Hepatocyte (in vitro differentiated cells): ENCODE measurements around the gene ATP1B1. TPM values are rescaled to one million over a fixed set of nuclear protein-coding genes. Genes with fewer than 3 reads are reported as not detected.
A peak's percentile ranks its signal among the peaks of the same experiment; 100 is the strongest.

Source experiments
- DNase-seq: peaks from one replicate; pipeline ENCODE4 v3.0.0-alpha.2; 2016; ENCODE audit warnings: low spot score
- H2AFZ ChIP-seq: fragments of 200-600 bp; sonication (generic); 2 replicates; pipeline ENCODE4 v1.6.0; 2016; ENCODE audit warnings: antibody characterized with exemption, mild to moderate bottlenecking
- H3K27ac ChIP-seq: fragments of 200-600 bp; sonication (generic); 2 replicates; pipeline ENCODE4 v1.5.1; 2016; ENCODE audit warnings: mild to moderate bottlenecking
- H3K27me3 ChIP-seq: fragments of 200-600 bp; sonication (generic); 2 replicates; pipeline ENCODE4 v1.6.1; 2016
- H3K36me3 ChIP-seq: fragments of 200-600 bp; sonication (generic); replicated peaks from 2 replicates; pipeline ENCODE4 v1.5.1; 2016; ENCODE audit warnings: low read depth; ENCODE audit not compliant: insufficient read depth
- H3K4me1 ChIP-seq: fragments of 200-600 bp; sonication (generic); 2 replicates; pipeline ENCODE4 v1.5.1; 2016; ENCODE audit warnings: mild to moderate bottlenecking, moderate library complexity; ENCODE audit not compliant: insufficient read depth
- H3K4me2 ChIP-seq: fragments of 200-600 bp; sonication (generic); 2 replicates; pipeline ENCODE4 v1.6.0; 2016
- H3K4me3 ChIP-seq: fragments of 200-600 bp; sonication (generic); 2 replicates; pipeline ENCODE4 v1.5.1; 2016; ENCODE audit warnings: mild to moderate bottlenecking
- H3K79me2 ChIP-seq: fragments of 200-600 bp; sonication (generic); 2 replicates; pipeline ENCODE4 v1.6.0; 2017; ENCODE audit warnings: mild to moderate bottlenecking
- H3K9me2 ChIP-seq: fragments of 200-600 bp; sonication (generic); replicated peaks from 2 replicates; pipeline ENCODE4 v1.6.0; 2017; ENCODE audit warnings: mild to moderate bottlenecking; ENCODE audit not compliant: insufficient read depth
- H3K9me3 ChIP-seq: fragments of 200-600 bp; sonication (generic); 2 replicates; pipeline ENCODE4 v1.5.1; 2016; ENCODE audit warnings: low read depth, mild to moderate bottlenecking
- H4K20me1 ChIP-seq: fragments of 200-600 bp; sonication (generic); 2 replicates; pipeline ENCODE4 v1.6.0; 2016; ENCODE audit warnings: mild to moderate bottlenecking; ENCODE audit not compliant: insufficient read depth, poor library complexity, severe bottlenecking
- EZH2 ChIP-seq: fragments of 200-600 bp; sonication (generic); IDR thresholded peaks from 2 replicates; pipeline ENCODE4 v1.6.1; 2016; ENCODE audit warnings: antibody characterized with exemption, mild to moderate bottlenecking, borderline replicate concordance
- EZH2phosphoT487 ChIP-seq: fragments of 200-600 bp; sonication (generic); IDR thresholded peaks from one replicate; pipeline ENCODE4 v1.6.1; 2018; ENCODE audit warnings: antibody characterized with exemption, mild to moderate bottlenecking, low read depth, moderate library complexity; ENCODE audit not compliant: unreplicated experiment, severe bottlenecking
- WGBS: methylation state at CpG from one replicate; pipeline ENCODE4 v1.1.6; 2016; ENCODE audit warnings: low lambda C conversion rate; ENCODE audit errors: missing lambda C conversion rate; 5-methylcytosine and 5-hydroxymethylcytosine counted together
- polyA plus RNA-seq: library from polyadenylated mRNA; unstranded; fragments of >200 nt; fragmentation: Nextera tagmentation; extraction: Ambion mirVana; gene quantifications from 2 replicates; pipeline ENCODE4 v1.2.1, GENCODE V29; 2016
- total RNA-seq: library from RNA; depleted of rRNA; stranded (reverse); fragments of >200 nt; gene quantifications from 2 replicates; pipeline ENCODE4 v1.2.3, GENCODE V29; 2014
- TF ChIP-seq, protein P1 (sequence below): fragments of 200-600 bp; sonication (generic); IDR thresholded peaks from 2 replicates; pipeline ENCODE4 v1.5.1; 2016; ENCODE audit warnings: antibody characterized with exemption, mild to moderate bottlenecking; ENCODE audit not compliant: poor library complexity

Gene ATP1B1
- total and polyA plus RNA-seq, 2 experiments from 2014 or later, result 123 to 379 TPM

GRCh38 chr1:169103480-169103893, 3.0 kb upstream of the ATP1B1 start:
- 64% methylated on average over 6 of the region's 6 CpGs for WGBS
- Histone ChIP-seq H3K4me3 (no peak overlapping the region), H4K20me1 (no peaks in the 10 kb centered on the region), H2AFZ (no peak overlapping the region), H3K36me3 (no peaks in the 10 kb centered on the region), H3K4me2 (peak overlapping the region; percentile 59), H3K9me2 (no peaks in the 10 kb centered on the region), H3K4me1 (peaks cover 23% of the 10 kb centered on the region), H3K27me3 (no peaks in the 10 kb centered on the region), H3K27ac (peak overlapping the region; percentile 72), H3K79me2 (peaks cover 19% of the 10 kb centered on the region), H3K9me3 (no peaks in the 10 kb centered on the region)
- TF ChIP-seq EZH2phosphoT487 (no peak), EZH2 (no peak)
- TF ChIP-seq, protein P1, sequence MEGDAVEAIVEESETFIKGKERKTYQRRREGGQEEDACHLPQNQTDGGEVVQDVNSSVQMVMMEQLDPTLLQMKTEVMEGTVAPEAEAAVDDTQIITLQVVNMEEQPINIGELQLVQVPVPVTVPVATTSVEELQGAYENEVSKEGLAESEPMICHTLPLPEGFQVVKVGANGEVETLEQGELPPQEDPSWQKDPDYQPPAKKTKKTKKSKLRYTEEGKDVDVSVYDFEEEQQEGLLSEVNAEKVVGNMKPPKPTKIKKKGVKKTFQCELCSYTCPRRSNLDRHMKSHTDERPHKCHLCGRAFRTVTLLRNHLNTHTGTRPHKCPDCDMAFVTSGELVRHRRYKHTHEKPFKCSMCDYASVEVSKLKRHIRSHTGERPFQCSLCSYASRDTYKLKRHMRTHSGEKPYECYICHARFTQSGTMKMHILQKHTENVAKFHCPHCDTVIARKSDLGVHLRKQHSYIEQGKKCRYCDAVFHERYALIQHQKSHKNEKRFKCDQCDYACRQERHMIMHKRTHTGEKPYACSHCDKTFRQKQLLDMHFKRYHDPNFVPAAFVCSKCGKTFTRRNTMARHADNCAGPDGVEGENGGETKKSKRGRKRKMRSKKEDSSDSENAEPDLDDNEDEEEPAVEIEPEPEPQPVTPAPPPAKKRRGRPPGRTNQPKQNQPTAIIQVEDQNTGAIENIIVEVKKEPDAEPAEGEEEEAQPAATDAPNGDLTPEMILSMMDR, result no peak
- peak; percentile 64 for DNase-seq

DNA sequence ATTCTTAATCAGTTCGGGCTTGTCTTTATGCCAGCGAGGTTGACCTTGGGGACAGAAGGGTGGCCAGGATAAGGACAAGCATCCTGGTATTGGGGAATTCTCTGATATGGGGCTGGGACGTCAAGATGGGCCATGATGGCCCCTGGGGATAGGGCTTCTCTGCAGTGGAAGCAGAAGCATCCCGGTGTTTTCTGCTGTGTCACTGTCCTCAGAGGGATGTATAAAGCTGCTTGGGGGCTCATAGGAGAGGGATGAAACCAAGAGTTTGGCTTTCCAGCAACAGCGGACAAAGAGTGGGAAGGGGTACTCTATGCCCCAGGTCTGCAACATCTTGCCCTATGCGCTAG, 1.4 kb upstream of the ATP1B1 start:
- H3K27me3 ChIP-seq, result no peaks in the 10 kb centered on the region
- no peak overlapping the region for H2AFZ ChIP-seq
- WGBS, result 79% methylated on average over 6 of the region's 6 CpGs
- H3K36me3 ChIP-seq, result no peaks in the 10 kb centered on the region
- peak overlapping the region; percentile 74 for H3K4me2 ChIP-seq
- DNase-seq, result no peak
- H4K20me1 ChIP-seq, result no peaks in the 10 kb centered on the region
- H3K4me3 ChIP-seq, result no peak overlapping the region
- no peaks in the 10 kb centered on the region for H3K9me3 ChIP-seq
- TF ChIP-seq EZH2phosphoT487, result no peak
- TF ChIP-seq, protein P1, result no peak
- TF ChIP-seq EZH2, result no peak
- H3K79me2 ChIP-seq, result peaks cover 31% of the 10 kb centered on the region
- H3K27ac ChIP-seq, result peak overlapping the region; percentile 95
- H3K9me2 ChIP-seq, result no peaks in the 10 kb centered on the region
- peaks cover 23% of the 10 kb centered on the region for H3K4me1 ChIP-seq

GRCh38 chr1:169105434-169106094, 926 bp upstream of the ATP1B1 start:
- Histone ChIP-seq H3K27ac (peak overlapping the region; percentile 95), H3K79me2 (peaks cover 36% of the 10 kb centered on the region), H3K9me2 (no peaks in the 10 kb centered on the region), H3K36me3 (no peaks in the 10 kb centered on the region), H2AFZ (peak overlapping the region; percentile 35), H3K4me1 (peaks cover 18% of the 10 kb centered on the region), H3K4me2 (peak overlapping the region; percentile 74), H4K20me1 (no peaks in the 10 kb centered on the region), H3K4me3 (peak overlapping the region; percentile 28), H3K9me3 (no peaks in the 10 kb centered on the region), H3K27me3 (no peaks in the 10 kb centered on the region)
- 16% methylated on average over 20 of the region's 47 CpGs for WGBS
- TF ChIP-seq EZH2, result no peak
- TF ChIP-seq, protein P1, result peak; percentile 18
- no peak for TF ChIP-seq EZH2phosphoT487
- DNase-seq, result peak; percentile 94
